Peyer's patch (tissue), 4 donors: Measurements from ENCODE around the gene NOX4.

Source experiments
- CTCF ChIP-seq, 6 experiments: fragments of 450-650 bp in 4 of 6; fragments of 200-600 bp in 2 of 6; sonication (generic) in 1 of 6; IDR thresholded peaks; one replicate each; pipeline ENCODE4 v1.5.1; 2017 to 2019; ENCODE audit warnings: antibody characterized with exemption in 6 of 6, mild to moderate bottlenecking in 3 of 6, moderate library complexity in 1 of 6
- POLR2A ChIP-seq, 2 donors: fragments of 450-650 bp; IDR thresholded peaks; one replicate each; pipeline ENCODE4 v1.5.1; 2017; ENCODE audit warnings: antibody characterized with exemption in 2 of 2, mild to moderate bottlenecking in 2 of 2, moderate library complexity in 2 of 2

GRCh38 chr11:89500336-89500735 is 9.2 kb upstream of the NOX4 start:
- no peak for TF ChIP-seq CTCF (IDR thresholded peaks at IDR 0.05)
- TF ChIP-seq POLR2A (IDR thresholded peaks at IDR 0.05): no peak
